HCT116 (cell line): Measurements from ENCODE around the gene CLSTN3. TPM values are rescaled to one million over a fixed set of nuclear protein-coding genes. Genes with fewer than 3 reads are reported as not detected.

Source experiments
- ATAC-seq: fragments of 200-7000 bp; cut with Tn5 transposase; 2 replicates; pipeline ENCODE4 v1.9.1; 2020; ENCODE audit warnings: mild to moderate bottlenecking, moderate library complexity
- BruUV-seq: library from RNA; stranded (reverse); fragments of 400-500 nt; replicated peaks from 2 replicates; lab custom pipeline; 2021; lab: Mats Ljungman, UMichigan
- CTCF ChIA-PET: fragments of 300-600 bp; sonication (Branson Sonifier 250); formaldehyde crosslinking; loops from one replicate; lab custom pipeline; 2021; ENCODE audit warnings: antibody characterized with exemption; lab: Charles Lee
- POLR2A ChIA-PET: fragments of 300-600, 350-600 bp; sonication (Branson Sonifier 250); formaldehyde crosslinking; loops from one replicate; lab custom pipeline; 2021; ENCODE audit warnings: antibody characterized with exemption; lab: Charles Lee
- RAD21 ChIA-PET, 2 experiments: fragments of 300-600 bp; sonication (Branson Sonifier 250); formaldehyde crosslinking; loops; one replicate each; lab custom pipeline; 2023; ENCODE audit warnings: low total read pairs in 2 of 2; ENCODE audit not compliant: uncharacterized antibody in 2 of 2, unreplicated experiment in 2 of 2, low non-redundant PET in 1 of 2; lab: Charles Lee
- DNase-seq: peaks from one replicate; pipeline ENCODE4 v3.0.0-alpha.2; 2010; ENCODE audit warnings: low read depth, low spot score
- H2AFZ ChIP-seq: fragments of 200-600 bp; shearing (Covaris generic), sonication (generic); 2 replicates; pipeline ENCODE4 v1.6.1; 2017; ENCODE audit warnings: low read depth, mixed run types, mixed read lengths, antibody characterized with exemption, low read length; ENCODE audit not compliant: poor library complexity, severe bottlenecking
- H3K27ac ChIP-seq: 2 replicates; pipeline ENCODE4 v1.5.1; 2012; ENCODE audit warnings: low read depth, low read length
- H3K27me3 ChIP-seq: fragments of 200-600 bp; sonication (generic); 2 replicates; pipeline ENCODE4 v1.6.1; 2016; ENCODE audit warnings: mixed run types, low read length, mixed read lengths; ENCODE audit not compliant: insufficient read depth
- H3K36me3 ChIP-seq, 2 experiments: fragments of 200-500 bp in 1 of 2; fragments of 200-600 bp in 1 of 2; sonication (Bioruptor generic) in 1 of 2; sonication (generic) in 1 of 2; 2 replicates each; pipeline versions ENCODE4 v1.5.1 to v1.6.1; 2014 to 2016; ENCODE audit warnings: low read length in 2 of 2, inconsistent platforms in 1 of 2, mixed read lengths in 1 of 2, mixed run types in 1 of 2; ENCODE audit not compliant: insufficient read depth in 2 of 2, control insufficient read depth in 1 of 2
- H3K4me1 ChIP-seq, 2 experiments: fragments of 200-600 bp in 1 of 2; sonication (generic) in 1 of 2; 2 replicates each; pipeline versions ENCODE4 v1.5.1 to v1.6.1; 2012 to 2017; ENCODE audit warnings: low read length in 2 of 2, inconsistent platforms in 1 of 2, mild to moderate bottlenecking in 1 of 2, mixed read lengths in 1 of 2, mixed run types in 1 of 2, moderate library complexity in 1 of 2; ENCODE audit not compliant: insufficient read depth in 2 of 2, control insufficient read depth in 1 of 2
- H3K4me2 ChIP-seq: fragments of 200-600 bp; sonication (generic); 2 replicates; pipeline ENCODE4 v1.6.1; 2017; ENCODE audit warnings: mixed run types, low read length, mixed read lengths
- H3K4me3 ChIP-seq, 2 experiments: fragments of 200-600 bp in 1 of 2; sonication (generic) in 1 of 2; replicated peaks in 1 of 2; 2 replicates each; pipeline ENCODE4 v1.5.1; 2011 to 2016; ENCODE audit warnings: low read length in 2 of 2, control low read depth in 1 of 2, low read depth in 1 of 2, mild to moderate bottlenecking in 1 of 2, mixed read lengths in 1 of 2, mixed run types in 1 of 2
- H3K79me2 ChIP-seq: fragments of 200-600 bp; sonication (generic); 2 replicates; pipeline ENCODE4 v1.6.1; 2017; ENCODE audit warnings: mild to moderate bottlenecking, mixed run types, low read length, moderate library complexity, mixed read lengths; ENCODE audit not compliant: insufficient read depth
- H3K9ac ChIP-seq: fragments of 200-600 bp; sonication (generic); 2 replicates; pipeline ENCODE4 v1.6.1; 2016; ENCODE audit warnings: low read length, mixed read lengths
- H3K9me2 ChIP-seq: fragments of 200-600 bp; sonication (generic), shearing (Covaris generic); 2 replicates; pipeline ENCODE4 v1.6.1; 2017; ENCODE audit warnings: mixed run types, mild to moderate bottlenecking, moderate library complexity; ENCODE audit not compliant: insufficient read depth
- H3K9me3 ChIP-seq, 2 experiments: fragments of 200-500 bp in 1 of 2; fragments of 200-600 bp in 1 of 2; sonication (Bioruptor generic) in 1 of 2; sonication (generic) in 1 of 2; 2 replicates each; pipeline ENCODE4 v1.6.1; 2014 to 2017; ENCODE audit warnings: low read length in 2 of 2, mixed read lengths in 2 of 2, inconsistent platforms in 1 of 2, low read depth in 1 of 2, mild to moderate bottlenecking in 1 of 2, mixed run types in 1 of 2, moderate library complexity in 1 of 2; ENCODE audit not compliant: control insufficient read depth in 1 of 2, insufficient read depth in 1 of 2
- H4K20me1 ChIP-seq: fragments of 200-600 bp; sonication (generic), shearing (Covaris generic); 2 replicates; pipeline ENCODE4 v1.6.1; 2017; ENCODE audit warnings: mixed run types, mild to moderate bottlenecking, moderate library complexity; ENCODE audit not compliant: insufficient read depth
- CEBPB ChIP-seq: IDR thresholded peaks from 2 replicates; pipeline ENCODE4 v1.6.1; 2012; ENCODE audit warnings: low read depth
- CTCF ChIP-seq, 3 experiments: fragments of 200-600 bp in 1 of 3; sonication (generic) in 1 of 3; IDR thresholded peaks in 2 of 3; conservative IDR thresholded peaks in 1 of 3; 2 replicates each; pipeline ENCODE4 v1.5.1; 2012 to 2017; ENCODE audit warnings: low read depth in 2 of 3, low read length in 2 of 3, antibody characterized with exemption in 1 of 3, borderline replicate concordance in 1 of 3, control low read depth in 1 of 3, mild to moderate bottlenecking in 1 of 3, mixed read lengths in 1 of 3, mixed run types in 1 of 3, moderate library complexity in 1 of 3; ENCODE audit not compliant: insufficient read depth in 1 of 3
- EGR1 ChIP-seq: IDR thresholded peaks from 2 replicates; pipeline ENCODE4 v1.6.1; 2012; ENCODE audit warnings: low read depth
- EZH2 ChIP-seq: fragments of 200-600 bp; sonication (generic); IDR thresholded peaks from 2 replicates; pipeline ENCODE4 v1.6.1; 2017; ENCODE audit warnings: antibody characterized with exemption, mixed run types
- FOSL1 ChIP-seq: IDR thresholded peaks from 2 replicates; pipeline ENCODE4 v1.6.1; 2012; ENCODE audit warnings: low read depth
- JUND ChIP-seq: IDR thresholded peaks from 2 replicates; pipeline ENCODE4 v1.6.1; 2012
- POLR2AphosphoS5 ChIP-seq: IDR thresholded peaks from 2 replicates; pipeline ENCODE4 v1.6.1; 2011; ENCODE audit warnings: mild to moderate bottlenecking, low read depth, low read length, moderate library complexity
- SP1 ChIP-seq: IDR thresholded peaks from 2 replicates; pipeline ENCODE4 v1.6.1; 2012; ENCODE audit warnings: low read depth
- YY1 ChIP-seq: IDR thresholded peaks from 2 replicates; pipeline ENCODE4 v1.6.1; 2011; ENCODE audit warnings: low read length, low read depth, moderate library complexity, mild to moderate bottlenecking; ENCODE audit not compliant: insufficient replicate concordance; ENCODE audit errors: extremely low read depth
- intact Hi-C: fragments of 100-400 bp; cut with micrococcal nuclease; formaldehyde crosslinking; loops from 2 replicates; pipeline ENCODE4 v1.10.0; 2022
- total RNA-seq: library from RNA; stranded (reverse); gene quantifications from one replicate; pipeline ENCODE4 v1.2.1, GENCODE V29; 2021; ENCODE audit not compliant: unreplicated experiment
- TF ChIP-seq, protein P1 (sequence below): IDR thresholded peaks from 2 replicates; pipeline ENCODE4 v1.6.1; 2011; ENCODE audit warnings: mild to moderate bottlenecking, low read length, moderate library complexity; ENCODE audit not compliant: insufficient replicate concordance; ENCODE audit errors: extremely low read depth

CLSTN3 gene
- total RNA-seq, 1 experiment from 2014 or later: 23.0 TPM

- TF ChIP-seq CEBPB (no peak), EZH2 (no peak)
Measured at GRCh38 chr12:7154042-7154441, 23.9 kb downstream of the CLSTN3 start (continued).

DNA sequence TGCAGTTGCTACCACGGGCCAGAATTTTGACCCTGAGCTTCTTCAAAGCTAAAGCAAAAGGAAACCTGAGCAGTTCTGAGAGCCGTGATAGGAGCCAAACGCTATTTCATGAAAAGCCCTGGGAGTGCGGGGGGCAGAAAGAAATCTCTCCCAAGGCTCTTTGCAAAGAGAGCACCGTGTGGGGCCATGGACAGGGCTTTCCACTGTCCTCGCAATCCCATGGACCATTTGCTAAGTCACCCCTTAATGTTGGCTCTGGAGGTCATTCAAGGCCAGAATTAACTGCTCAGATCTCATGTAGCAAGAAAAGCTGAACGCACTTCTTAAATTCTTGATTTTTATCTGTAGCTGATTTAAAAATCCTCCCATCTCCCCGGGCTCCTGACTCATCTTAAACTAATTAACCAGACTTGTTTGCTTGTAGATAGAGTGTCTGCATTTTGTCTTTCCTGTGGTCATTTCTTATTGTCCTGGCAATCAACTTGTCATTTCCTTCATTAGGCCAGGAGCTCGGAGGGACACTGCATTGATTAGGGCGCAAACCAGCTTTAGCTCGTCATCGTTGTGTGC is 24.8 kb downstream of the CLSTN3 start:
- H3K9me3 ChIP-seq: no peaks in the 10 kb centered on the region
- intact Hi-C loops: no loop called here
- BruUV-seq: no TSS peak
- ChIA-PET POLR2A (no interaction called here), RAD21 (no interaction called here), CTCF (interaction anchor here (1.0 kb wide), 1 partner anchor 14 kb away, joined by 3 read pairs; no protein-coding TSS in a partner anchor)
- H3K9me2 ChIP-seq: no peaks in the 10 kb centered on the region
- ATAC-seq: no peak
- no peak overlapping the region for H3K9ac ChIP-seq
- H3K4me2 ChIP-seq: no peak overlapping the region
- no peak for DNase-seq
- no peaks in the 10 kb centered on the region for H4K20me1 ChIP-seq
- TF ChIP-seq FOSL1 (no peak), SP1 (no peak), YY1 (no peak), EGR1 (no peak), EZH2 (no peak), POLR2AphosphoS5 (no peak), CTCF (IDR thresholded peaks at IDR 0.05 in 2 of 3, conservative IDR thresholded peaks at IDR 0.05 in 1 of 3; ENCODE audit: borderline replicate concordance in 1 of 3, insufficient read depth in 1 of 3, low read depth in 2 of 3, low read length in 2 of 3) (no peak), JUND (no peak)
- TF ChIP-seq, protein P1, sequence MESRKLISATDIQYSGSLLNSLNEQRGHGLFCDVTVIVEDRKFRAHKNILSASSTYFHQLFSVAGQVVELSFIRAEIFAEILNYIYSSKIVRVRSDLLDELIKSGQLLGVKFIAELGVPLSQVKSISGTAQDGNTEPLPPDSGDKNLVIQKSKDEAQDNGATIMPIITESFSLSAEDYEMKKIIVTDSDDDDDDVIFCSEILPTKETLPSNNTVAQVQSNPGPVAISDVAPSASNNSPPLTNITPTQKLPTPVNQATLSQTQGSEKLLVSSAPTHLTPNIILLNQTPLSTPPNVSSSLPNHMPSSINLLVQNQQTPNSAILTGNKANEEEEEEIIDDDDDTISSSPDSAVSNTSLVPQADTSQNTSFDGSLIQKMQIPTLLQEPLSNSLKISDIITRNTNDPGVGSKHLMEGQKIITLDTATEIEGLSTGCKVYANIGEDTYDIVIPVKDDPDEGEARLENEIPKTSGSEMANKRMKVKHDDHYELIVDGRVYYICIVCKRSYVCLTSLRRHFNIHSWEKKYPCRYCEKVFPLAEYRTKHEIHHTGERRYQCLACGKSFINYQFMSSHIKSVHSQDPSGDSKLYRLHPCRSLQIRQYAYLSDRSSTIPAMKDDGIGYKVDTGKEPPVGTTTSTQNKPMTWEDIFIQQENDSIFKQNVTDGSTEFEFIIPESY: no peak
- H3K79me2 ChIP-seq: no peaks in the 10 kb centered on the region
- no peak overlapping the region for H2AFZ ChIP-seq
- H3K4me1 ChIP-seq: peaks cover 0 to 8% of the 10 kb centered on the region in 2 experiments; a peak in 3 of 4 replicates
- no peaks in the 10 kb centered on the region for H3K27me3 ChIP-seq
- no peak overlapping the region for H3K27ac ChIP-seq
- peaks cover 0 to 2% of the 10 kb centered on the region in 2 experiments; a peak in 1 of 4 replicates for H3K36me3 ChIP-seq
- H3K4me3 ChIP-seq: no peak overlapping the region
